Vagina (tissue), 2 donors: Measurements from ENCODE around the gene AP2A1.

Experiments used
- CTCF ChIP-seq, 3 experiments: fragments of 450-650 bp in 2 of 3; fragments of 200-600 bp in 1 of 3; sonication (generic) in 1 of 3; IDR thresholded peaks; one replicate each; pipeline ENCODE4 v1.5.1; 2017 to 2019; ENCODE audit warnings: antibody characterized with exemption in 3 of 3, mild to moderate bottlenecking in 2 of 3, moderate library complexity in 2 of 3
- POLR2A ChIP-seq, 2 donors: fragments of 450-650 bp; IDR thresholded peaks; one replicate each; pipeline ENCODE4 v1.6.1; 2017; ENCODE audit warnings: antibody characterized with exemption in 2 of 2, mild to moderate bottlenecking in 2 of 2, moderate library complexity in 2 of 2

- TF ChIP-seq CTCF (IDR thresholded peaks at IDR 0.05) = no peak
- TF ChIP-seq POLR2A (IDR thresholded peaks at IDR 0.05) = no peak
Observed at GRCh38 chr19:49806620-49806959, 39.8 kb downstream of the AP2A1 start.
